ENCODE results near the gene DNAJC15.

The DNAJC15 gene

DNA sequence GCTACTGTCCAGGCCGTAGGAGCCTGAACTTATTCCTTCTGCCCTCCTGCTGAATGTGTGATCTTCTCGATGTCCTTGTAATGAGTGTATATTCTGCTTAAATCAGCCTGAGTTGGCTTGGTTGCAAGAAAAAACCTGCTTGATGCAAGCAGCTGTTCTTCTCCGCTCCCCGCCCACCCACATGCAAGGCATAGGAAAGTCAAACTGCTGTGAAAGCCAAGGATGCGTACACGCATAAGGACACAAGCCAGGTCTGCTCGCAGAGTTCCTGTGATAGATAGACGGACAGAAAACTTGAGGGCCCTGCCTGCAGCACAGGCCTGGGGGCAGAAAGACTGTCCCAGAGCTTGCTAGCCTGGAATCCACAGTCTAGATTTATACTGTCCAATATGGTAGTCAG is 101.1 kb downstream of the DNAJC15 start:
- no peak for FAIRE-seq
- no peak for DNase-seq (ENCODE audit: low spot score)

DNA sequence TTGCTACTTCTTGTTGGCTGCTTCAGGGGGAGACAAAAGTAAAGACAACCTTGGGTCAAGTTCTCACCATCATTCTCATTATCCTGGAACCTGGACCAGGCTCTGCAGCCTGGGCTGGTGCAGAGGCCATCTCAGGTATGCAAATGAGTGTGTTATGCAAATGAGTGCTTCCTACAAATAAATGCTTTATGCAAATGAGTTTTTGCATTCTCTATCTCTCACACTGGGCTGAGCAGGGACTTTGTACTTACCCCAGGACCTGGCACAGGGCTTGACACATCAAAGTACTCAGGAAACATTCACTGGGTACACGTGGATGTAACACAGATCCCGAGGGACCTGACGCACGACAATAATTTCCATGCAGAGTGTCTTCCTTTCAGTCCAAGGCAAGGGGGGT is 103.0 kb downstream of the DNAJC15 start:
- DNase-seq (ENCODE audit: low spot score) (no peak), FAIRE-seq (no peak)

DNA sequence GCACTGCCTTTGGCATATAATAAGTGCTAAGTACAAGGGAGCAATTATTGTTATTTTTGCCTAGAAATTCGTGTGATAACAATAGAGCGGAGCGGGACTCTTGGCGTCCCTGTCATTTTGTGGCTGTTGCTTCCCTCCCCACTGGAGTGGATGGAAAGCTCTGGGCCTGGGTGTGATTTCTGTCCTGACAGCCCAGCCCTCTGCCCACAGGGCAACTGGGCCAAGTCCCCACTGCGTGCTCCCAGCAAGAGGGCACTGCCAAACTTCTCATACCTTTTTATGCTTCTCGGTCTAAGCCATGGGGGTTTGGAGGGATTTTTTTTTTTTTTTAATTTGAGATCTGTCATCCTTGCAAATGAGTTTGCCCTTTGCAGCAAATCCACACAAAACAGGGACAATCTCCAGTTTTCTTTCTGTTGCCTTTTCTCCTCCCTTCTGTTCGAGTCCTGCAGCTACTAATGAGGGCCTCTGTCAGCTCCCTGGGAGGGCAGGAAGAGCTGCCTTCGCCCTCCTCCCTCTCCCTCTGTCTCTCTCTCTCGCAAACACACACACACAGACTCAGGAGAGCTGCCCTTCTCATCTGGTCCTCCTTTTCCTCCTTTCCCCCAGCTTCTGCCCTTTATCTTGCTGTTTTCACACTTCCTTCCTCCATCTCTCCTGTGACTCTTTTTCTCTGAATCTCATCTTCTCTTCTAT is 103.9 kb downstream of the DNAJC15 start:
- FAIRE-seq, result no peak
- no peak for DNase-seq (ENCODE audit: low spot score)

DNA sequence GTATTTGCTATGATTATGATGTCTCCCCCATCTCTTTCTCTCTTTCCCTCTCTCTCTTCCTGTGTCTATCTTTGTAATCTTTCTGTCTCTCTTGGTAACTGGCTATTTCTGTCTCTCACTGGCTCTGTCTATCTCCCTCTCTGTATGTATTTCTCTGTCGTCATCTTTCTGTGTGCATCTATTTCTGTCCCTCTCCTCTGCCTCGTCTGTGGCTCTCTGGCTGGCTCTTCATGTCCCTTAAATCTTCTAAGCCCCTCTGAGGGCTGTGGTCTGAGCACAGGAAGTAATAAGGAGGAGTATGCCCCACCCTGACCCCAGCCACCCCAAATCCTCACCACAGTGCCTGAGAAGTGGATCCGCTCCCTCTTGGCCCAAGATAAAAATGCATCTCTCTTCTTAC is 104.4 kb downstream of the DNAJC15 start:
- FAIRE-seq (no peak), DNase-seq (ENCODE audit: low spot score) (no peak)

DNA sequence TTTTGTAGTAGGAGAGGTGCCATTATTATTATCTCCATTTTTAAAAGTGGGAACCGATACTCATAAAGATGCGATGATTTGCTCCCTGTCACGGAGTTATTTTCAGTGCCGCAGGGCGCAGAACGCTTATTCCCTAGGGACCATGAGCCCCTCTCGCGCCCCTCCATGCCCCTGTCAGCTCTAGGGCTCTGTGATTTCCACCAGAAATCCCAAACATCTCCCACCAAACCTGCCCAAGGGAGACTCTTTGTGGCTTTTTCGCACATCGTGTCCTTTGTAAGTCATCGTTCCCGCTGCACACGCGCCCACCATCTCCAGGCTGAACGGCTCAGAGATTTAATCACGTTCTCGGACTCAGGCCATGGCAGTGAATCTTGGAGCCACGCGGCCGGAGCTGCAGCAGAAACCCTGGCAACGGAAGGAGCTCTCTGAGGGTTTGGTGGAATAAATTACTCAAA is 105.1 kb downstream of the DNAJC15 start:
- DNase-seq (ENCODE audit: low spot score), result no peak
- FAIRE-seq, result no peak

DNA sequence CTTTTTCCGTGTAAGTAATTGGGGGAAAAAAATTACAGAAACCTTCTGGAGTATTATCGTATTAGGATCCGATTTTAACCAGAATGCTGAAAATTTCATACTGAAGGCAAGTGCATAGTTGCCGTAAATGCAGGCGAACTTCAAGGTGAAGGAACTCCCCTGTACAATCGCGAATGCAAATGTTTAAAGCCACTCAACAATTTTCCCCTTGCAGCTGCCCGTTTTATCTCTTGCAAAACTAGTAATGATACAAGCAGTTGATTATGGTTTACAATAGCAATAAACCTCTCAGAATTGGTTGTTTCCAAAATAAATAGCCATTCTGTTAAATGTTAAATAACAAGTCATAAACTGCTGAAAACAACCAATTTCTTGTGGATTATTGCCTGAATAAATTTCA is 105.7 kb downstream of the DNAJC15 start:
- FAIRE-seq (no peak), DNase-seq (ENCODE audit: low spot score) (no peak)

DNA sequence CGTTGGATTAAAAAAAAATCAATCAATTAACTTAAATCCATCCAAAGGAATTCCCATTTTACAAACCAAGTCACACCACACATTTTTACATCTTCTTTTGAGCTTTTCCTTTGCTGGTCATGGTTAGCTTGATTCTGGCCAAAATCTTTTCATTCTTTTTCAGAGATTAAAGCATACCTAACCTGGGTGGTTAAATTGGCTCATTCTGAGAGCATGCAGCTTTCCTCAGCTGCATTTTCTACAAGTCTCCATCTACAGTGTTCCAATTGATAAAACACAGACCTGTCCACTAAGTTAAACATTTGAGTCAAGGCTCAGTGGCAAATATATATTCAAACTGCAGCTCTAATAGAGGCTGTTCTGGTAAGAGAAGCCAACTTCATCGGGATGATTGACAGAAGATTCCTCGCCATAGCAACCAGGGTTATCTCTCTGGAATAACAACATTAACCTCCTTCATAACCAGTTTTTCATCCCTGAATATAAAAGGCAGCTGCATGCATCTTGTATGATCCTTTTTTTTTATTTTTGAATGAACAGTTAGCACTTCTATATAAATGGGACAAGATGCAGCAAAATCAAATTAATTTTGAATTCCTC is 106.2 kb downstream of the DNAJC15 start:
- no peak for FAIRE-seq
- no peak for DNase-seq (ENCODE audit: low spot score)

DNA sequence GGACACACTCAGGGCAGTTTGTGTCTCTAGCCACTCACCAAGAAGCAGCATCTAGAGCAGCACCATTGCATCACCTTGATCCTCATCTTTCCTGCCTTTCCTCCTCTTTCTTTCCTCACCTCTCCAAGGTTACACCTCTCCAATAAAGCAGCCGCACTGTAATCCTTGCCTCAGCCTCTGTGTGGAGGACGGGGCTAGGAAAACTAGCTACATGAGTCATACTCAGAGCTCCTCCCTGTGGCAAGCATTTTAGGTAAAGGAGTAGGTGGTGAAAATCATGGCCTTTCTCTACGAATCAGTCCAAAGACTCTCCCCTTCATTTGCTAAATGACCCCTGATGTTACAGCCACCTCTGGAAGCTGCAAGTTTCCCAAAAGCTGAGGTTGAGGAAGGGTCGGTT is 108.9 kb downstream of the DNAJC15 start:
- FAIRE-seq, result no peak
- DNase-seq (ENCODE audit: low spot score), result peak; percentile 61

DNA sequence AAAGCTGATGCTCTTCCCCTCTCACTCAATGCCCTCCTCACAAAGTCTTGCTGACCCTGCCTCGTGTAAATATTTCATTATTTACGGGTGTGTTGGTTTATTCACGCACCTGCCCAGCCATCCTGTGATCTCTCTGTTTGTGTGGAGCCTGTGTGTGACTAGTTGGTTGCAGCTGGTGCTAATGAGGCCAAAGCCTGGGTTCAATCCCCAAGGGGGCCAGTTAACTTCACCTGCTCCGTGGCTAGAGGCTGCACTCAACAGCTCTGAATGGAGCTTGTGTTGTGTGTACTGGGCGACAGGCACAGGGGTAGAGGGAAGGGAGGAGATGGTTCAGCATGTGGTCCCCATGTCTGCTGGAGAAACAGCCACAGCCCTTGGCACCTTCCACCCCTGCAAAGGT is 109.5 kb downstream of the DNAJC15 start:
- FAIRE-seq (no peak), DNase-seq (ENCODE audit: low spot score) (no peak)

DNA sequence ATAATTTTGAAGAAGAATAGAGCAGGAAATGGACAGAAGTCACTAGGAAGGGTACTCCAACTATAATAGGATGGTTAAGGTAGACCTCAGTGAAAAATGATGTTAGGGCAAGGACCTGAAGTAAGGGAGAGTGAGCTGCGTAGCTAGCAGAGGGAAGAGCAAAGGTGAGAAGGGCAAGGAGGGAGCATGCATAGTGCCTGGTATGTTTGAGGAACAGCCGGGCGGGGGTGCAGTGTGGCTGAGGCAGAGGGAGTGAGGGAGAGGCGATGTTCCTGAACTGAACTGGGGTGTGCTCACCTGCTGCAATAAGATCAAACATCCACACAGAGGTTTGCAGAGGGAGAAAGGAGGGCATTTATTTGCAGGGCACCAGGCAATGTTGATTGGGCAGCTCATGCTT is 110.4 kb downstream of the DNAJC15 start:
- no peak for DNase-seq (ENCODE audit: low spot score)
- no peak for FAIRE-seq

DNA sequence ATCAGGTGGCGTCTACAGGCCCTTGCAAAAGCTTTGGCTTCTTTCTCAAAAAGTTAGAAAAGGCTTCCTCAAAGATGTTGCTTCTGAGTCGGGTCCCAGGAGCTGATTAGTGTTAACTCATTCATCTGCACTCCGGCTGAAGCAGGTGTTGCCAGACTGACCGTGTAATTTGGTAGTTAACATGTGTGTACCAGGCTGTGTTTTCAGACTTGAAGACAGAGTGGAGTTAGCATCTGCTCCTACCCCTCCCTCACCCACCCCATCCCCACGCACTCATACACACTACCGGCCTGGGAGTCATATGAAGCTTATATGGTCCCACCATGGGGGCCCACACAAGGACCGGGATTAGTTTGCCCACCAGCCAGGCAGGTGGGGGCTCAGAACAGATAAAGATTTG is 111.5 kb downstream of the DNAJC15 start:
- DNase-seq (ENCODE audit: low spot score) (no peak), FAIRE-seq (no peak)

DNA sequence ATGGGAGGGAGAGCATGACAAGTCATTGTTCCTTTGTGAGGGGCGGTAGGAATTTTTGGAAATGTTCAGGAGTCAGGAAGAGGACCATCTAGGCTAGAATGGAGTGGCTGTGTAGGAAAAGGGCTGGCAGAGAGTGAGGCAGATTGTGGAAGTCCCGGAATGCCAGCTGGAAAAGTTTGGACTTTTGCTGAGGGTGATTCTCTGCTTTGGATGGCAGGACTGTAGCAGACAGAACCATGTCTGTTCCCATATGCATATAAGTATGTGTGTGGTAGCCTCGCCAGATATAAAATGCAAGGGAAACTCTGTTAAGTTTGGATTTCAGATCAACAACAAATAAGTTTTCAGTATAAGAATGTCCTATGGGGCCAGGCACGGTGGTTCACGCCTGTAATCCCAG is 112.1 kb downstream of the DNAJC15 start:
- DNase-seq (ENCODE audit: low spot score) (no peak), FAIRE-seq (no peak)

DNA sequence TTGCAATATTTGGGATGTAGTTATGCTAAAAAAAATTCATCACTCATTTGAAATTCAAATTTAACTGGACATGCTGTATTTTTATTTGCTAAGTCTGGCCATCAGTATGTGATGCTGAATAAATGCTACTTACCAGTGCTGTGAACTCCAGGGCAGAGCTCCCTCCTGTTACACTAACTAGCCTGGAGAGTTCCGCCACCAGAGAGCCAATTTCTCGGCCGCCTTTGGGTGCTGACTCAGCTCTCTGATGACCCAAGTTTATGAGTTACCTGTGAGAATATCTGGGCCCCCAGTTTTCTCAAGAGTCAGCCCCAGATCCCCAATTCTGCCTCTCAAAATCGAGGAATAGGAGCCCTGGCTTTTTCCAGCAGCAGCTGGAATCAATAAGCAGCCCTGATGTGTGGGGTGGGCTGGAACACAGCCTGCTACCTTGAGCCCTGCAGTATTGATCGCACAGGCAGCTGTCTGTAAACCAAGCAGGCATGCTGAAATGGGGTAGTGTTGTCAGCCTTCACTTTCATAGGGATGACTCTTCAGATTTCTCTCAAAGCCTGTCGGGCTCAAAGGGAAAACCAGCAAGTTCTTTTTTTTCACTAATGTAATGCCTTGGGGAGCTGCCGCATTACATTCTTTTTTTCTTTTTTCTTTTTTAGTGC is 113.7 kb downstream of the DNAJC15 start:
- no peak for DNase-seq (ENCODE audit: low spot score)
- FAIRE-seq, result no peak

DNA sequence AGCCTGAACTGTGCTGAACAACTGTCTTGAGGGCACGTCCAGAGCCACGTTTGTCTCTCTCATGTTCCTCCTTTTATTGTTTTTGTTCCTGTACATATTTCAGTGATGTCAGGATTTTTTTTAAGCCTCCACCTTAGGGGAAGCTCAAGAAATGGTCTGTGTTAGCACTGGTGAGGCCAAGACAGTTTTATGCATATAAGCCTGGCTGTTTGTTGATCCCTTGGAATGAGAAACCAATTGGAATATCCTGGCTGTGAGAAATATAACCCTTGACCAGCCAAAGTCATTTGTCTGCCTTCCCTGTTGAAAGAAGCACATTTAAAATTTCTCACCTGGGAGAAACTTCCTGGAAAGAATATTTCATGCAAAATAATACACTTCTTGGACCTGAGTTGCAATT is 115.8 kb downstream of the DNAJC15 start:
- FAIRE-seq (no peak), DNase-seq (ENCODE audit: low spot score) (no peak)

DNA sequence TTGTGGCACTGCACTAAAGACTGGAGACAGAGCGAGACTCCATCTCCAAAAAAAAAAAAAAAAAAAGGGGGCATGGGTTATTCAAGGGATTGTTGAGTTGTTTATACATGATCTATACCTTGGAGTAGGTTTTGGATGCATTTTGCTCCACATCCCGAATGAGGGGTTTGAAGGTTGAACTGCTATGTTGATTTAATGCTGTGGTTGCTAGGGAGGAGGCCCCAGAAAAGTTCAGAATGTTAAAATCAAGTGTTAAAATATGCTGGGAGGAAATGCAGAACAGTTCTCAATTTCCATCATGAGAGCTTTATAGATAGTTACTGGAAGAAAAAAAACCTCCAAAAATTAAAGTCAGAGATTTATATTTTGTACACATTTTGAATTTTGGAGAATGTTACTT is 116.5 kb downstream of the DNAJC15 start:
- DNase-seq (ENCODE audit: low spot score) (no peak), FAIRE-seq (no peak)

DNA sequence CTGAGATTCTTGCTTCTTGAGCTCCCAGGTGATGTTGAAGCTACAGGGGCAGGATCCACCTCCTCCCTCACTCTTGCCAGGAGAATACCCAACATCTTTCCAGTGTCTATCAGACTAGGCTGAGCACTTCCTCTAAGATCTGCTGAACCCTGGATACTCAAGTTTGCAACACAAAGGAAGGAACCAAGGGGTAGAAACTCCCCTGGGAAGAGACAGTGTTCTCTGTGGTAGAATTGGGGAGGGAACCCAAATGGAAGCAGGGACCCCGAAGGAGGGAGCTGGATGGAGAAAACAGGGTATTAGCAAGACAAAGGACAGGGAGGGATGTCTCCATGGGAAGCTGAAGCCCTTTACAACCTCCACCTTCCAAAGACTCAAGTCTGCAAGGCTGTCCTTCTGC is 117.6 kb downstream of the DNAJC15 start:
- DNase-seq (ENCODE audit: low spot score) (no peak), FAIRE-seq (no peak)

DNA sequence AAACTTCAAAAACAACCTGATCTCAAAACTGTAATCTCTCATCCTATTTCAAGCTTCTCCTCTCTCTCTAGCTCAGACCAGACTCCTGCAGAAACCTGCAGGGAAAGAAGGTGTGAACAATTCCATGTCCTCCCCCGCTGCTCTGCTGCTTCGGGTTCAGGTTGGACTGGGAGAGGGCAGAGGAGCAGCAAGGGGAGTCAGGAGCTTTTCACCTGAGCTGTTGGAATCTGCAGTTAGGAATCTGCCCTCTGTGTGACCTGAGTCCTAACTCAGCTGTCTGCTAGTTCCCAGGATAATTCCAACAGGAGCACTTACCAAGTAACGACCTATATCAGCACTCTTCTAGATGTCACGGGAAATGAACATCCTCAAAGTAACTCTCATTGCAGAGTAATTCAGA is 118.3 kb downstream of the DNAJC15 start:
- no peak for FAIRE-seq
- DNase-seq (ENCODE audit: low spot score), result no peak

DNA sequence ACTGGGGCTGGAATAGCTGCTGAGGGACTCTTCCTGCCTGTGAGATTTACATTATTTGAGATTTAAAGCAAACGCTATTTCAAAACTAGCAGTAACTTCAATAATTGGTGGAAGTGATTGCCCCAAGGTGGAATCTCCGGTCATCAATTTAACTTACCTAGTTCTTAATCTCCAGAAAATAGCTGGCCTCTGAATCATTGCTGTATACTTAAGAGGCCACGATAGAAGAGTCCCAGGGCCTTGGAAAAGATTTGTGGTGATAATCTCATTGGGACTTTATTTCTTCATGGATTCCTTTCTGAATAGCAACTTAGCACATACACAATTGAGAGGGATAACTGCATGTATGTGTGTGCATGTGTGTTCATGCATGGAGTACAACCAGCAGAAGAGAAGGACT is 120.2 kb downstream of the DNAJC15 start:
- no peak for FAIRE-seq
- no peak for DNase-seq (ENCODE audit: low spot score)

DNA sequence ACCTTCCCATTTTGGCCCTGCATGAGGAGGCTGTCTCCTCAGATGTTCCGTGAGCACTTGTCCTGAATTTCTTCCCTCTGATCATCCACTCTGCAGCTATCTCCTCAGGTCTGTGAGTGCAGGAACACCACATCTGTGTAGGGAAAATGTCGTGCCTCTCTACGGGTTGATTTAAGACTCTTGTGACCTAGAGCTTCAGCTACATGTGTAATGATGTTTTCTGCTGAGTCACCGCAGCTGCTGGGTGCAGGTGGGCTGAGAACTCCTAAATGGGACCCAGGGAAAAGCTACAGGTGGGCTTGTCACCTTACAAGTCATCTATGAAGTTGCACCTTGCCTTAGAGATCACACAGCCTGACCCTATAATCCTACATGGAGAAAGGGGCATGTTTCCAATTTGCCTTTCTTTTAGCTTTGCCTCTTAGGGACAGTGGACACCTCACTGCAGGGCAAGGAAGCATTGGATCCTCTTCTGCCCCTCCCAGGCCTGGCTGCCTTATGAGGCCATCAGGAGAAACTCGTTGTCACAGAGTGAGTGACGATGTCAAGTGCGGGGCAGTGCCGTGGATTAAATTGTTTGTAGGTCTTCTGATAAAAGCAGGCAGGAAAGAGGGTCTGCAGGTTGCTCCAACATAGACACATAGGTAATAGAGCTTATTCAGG is 122.3 kb downstream of the DNAJC15 start:
- DNase-seq (ENCODE audit: low spot score), result no peak
- FAIRE-seq, result no peak

DNA sequence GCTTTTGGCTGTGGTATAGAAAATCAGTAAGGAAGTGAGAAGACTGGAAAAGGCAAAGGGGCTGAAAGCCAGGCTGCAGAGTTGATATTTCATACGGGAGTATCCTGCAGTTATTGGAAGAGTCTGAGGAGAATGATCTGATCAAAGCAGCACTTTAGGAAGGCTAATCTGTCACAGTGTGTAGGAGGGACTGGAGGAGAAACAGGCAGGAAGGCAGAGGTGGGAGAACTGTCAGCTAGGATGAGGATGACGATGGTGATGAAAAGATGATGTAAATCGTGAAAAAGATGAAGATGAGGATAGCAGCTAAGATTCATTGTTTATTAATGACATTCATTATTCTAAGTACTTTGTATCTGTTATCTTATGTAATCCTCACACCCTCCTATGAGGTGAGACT is 123.0 kb downstream of the DNAJC15 start:
- no peak for DNase-seq (ENCODE audit: low spot score)
- FAIRE-seq, result no peak

DNA sequence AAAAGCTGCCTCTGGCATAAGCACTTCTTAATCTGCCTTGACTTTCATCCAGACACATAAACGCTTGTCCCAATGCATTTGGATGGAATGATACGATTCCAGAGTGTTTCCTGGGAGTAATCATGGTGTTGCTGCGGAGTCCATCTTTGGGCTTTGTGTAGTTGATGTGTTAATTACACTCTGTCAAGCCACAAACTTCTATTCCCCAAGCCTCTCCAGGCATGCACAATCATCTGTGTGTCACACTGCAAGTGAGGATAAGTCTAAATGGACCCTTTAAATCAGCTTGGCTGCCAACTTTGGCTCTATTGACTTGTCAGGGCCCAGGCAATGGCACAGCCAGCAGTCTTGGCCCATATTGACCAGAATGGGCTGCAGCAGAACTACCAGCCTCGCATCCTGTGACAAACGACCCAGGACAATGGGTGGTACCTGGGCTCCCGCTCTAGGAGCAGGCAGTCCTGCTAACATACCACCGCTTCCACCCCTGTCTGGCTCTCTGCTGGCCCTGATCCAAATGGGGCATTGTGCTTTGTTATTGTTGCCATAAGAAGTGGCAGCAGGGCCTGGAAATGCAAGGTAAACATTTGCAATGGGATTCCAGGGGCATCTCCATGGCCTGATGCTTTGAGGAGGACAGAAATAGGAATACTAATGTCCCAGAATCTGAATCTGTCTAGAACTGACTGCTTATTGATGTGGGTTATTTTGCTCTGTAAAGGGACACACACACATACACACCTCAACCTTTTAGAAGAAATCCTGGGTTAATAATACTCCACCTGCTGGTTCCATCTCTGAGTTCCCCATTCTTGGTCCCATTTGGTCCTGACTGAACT is 127.2 kb downstream of the DNAJC15 start:
- FAIRE-seq (no peak), DNase-seq (ENCODE audit: low spot score) (no peak)

Measured in urothelium cell line (cell line).